HG03575 (cell line): ENCODE results near the gene OR5B2.
"Not testable (repeated sequence)": the region's sequence is repeated elsewhere in the genome, so short reads cannot be mapped to it uniquely, and the experiment has no call there.

Experiments
- ATAC-seq: cut with Tn5 transposase; IDR thresholded peaks from one replicate; pipeline ENCODE4 v1.9.1; 2021; ENCODE audit not compliant: unreplicated experiment, insufficient number of reproducible peaks, low FRiP score; ENCODE audit errors: extremely low read depth

Gene OR5B2

DNA sequence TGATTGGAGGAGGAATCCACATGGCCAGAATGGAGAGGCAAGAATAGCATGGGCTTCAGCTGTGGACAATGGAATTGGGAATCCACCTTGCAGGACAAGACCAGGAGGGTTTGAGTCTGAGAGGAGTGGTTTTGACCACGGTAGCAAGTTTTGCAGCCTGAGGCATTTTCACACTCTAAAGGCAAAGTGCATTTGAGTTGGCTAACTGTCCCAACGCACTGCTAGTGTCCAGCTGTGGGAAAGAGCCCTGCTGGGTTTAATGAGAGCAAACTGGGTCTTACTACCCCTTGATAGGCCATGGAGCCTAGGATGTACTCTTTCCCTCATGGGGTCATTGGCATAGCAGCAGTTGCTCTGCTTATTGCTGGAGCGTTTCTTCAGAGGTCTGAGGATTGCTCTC is at the start of gene OR5B2:
TSS of gene OR5B2 (minus strand) at position 101 of the 400 bp plus-strand sequence. CDS start 4,860 bp downstream, outside the sequence.
- no peak for ATAC-seq

DNA sequence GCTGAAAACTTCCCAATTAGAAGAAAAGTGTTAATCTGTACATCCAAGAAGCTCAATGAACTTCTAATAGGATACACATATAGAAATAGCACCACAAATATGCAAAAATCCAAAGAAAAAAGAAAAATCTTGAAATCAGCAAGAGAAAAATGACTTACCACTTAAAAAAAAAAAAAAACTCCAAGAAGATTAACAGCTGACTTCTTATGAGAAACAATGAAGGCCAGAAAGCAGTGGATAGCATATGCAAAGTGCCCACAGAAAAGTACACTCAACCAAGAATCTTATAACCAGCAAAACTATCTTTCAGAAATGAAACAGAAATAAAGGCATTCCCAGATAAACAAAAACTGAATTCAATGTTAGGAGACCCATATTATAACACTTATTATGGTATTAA is 44.0 kb upstream of the OR5B2 start:
- no peak for ATAC-seq

DNA sequence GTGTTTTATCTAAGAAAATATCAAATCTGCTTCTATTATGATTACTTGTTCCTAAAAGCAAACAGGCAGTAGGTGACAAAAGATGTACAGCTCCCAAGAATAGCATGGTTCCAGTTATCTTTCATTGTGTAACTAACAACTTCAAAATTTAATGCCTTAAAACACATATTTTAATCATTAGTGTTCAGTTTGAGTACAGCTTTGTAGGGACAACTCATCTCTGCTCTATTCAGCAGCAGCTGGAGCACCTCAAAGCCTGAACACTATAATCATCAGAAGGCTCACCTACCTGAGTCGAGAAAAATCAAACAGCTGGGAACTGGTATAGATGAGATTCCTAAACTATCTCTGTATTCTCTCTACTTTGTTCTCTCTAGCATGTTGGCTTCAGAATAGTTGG is 38.4 kb upstream of the OR5B2 start:
- ATAC-seq = no peak

DNA sequence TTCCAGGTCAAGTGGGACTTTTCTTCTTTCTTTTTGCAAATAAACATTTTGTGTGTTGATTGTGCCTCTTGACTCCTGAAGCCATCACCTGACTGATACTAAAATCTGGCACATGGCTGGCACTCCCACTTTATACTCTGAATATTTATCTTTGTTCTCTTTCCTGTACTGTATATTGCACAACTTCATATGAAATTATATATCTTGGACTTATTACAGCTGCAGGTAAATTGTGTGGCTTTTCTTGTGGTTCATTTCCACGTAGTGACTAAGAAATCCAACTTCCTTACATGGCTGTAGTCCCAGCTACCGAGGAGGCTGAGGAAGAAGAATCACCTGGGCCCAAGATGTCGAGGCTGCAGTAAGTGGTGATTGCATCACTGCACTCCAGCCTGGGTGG is 37.8 kb upstream of the OR5B2 start:
- ATAC-seq = no peak

DNA sequence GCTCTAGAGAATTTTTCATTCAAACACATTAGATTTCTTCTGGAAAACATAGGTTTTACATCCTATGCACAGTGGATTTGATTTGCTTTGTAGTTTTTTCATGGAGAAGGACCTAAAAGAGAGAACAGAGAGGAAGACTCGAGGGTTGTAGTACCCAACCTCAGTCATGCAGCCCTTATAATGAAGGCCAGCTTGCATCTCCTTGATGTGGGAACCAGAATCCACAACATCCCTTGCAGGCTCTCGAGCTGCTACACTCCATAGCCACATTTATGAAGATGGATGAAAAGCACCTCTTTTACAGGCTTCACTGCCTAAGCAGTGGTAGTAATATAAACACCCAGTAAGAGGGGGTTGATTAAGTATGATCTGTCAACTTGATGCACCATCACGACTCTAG is 23.7 kb upstream of the OR5B2 start:
- no peak for ATAC-seq

DNA sequence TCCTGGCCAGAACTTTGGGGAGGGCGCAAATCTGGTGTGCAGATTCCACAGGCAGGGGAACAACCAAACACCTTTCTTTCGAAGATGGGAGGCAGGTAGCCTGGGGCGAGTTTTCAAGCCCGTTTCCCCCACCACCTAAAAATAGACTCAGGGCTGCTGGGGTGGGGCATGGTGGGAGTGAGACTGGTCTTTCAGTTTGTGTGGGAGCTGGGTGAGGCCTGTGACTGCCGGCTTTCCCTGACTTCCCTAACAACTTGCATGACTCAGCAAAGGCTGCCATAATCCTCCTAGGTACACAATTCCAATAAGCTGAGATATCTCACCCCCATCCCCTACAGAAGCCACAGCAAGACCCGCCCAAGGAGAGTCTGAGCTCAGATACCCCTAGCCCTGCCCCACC is 18.4 kb upstream of the OR5B2 start:
- ATAC-seq = no peak

DNA sequence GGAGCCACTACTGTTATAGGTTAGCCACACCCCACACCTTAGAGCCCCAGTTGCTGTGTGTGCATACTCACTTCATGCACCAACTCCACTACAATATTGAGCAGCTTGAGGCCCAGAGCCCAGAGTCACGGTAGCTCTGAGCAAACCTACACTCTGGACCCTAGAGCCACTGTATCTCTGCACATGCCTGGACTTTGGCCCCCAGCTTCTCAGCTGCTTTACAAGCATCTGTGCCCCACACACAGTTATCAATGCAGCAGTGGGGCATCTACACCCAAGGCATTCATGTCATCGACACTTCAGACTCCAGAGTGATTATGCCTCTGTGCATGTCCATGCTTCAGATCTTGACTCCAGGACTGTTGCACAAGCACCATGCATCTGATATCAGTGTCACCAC is 16.4 kb upstream of the OR5B2 start:
- ATAC-seq = no peak

DNA sequence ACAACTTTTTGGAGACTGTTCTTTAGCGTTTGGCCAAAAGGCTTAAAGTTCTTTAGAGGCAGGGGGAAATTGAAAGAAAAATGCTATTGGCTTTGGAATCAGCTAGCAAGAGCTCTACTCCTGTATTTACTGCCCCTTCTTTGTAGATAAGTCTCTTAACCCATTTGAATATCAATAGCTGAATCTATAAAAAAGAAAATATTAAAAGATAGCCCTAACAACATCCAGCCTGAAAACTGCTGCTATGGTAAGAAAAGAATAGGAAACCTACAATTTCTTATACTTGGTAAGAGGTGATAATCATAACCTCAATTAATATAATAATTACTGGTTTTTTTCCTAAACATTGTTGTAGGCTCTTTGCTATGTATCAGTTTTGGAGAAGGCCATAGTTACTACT is 14.2 kb upstream of the OR5B2 start, which contains the start of gene OR5B12:
TSS of gene OR5B12 (minus strand) at position 101 of the 400 bp plus-strand sequence. CDS start 2,085 bp downstream, outside the sequence.
- no peak for ATAC-seq

DNA sequence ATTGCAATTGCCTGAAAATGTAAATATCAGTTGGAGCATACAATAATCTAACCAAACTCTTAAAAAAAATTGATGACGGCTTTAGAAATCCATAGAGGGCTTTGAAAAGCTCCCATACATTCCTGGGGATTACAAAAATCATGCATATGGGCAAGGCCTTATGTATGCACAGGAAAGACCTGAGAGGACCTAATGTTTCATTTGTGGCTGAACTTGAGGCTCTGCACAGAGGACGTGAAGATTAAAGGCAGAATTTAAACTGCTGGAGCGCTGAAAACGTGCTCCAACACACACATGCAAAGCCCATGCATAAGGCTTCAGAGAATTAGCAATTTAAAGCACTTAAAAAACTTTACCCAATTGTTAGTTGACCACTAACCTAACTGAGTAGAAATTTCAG is 10.6 kb upstream of the OR5B2 start:
- ATAC-seq = no peak

DNA sequence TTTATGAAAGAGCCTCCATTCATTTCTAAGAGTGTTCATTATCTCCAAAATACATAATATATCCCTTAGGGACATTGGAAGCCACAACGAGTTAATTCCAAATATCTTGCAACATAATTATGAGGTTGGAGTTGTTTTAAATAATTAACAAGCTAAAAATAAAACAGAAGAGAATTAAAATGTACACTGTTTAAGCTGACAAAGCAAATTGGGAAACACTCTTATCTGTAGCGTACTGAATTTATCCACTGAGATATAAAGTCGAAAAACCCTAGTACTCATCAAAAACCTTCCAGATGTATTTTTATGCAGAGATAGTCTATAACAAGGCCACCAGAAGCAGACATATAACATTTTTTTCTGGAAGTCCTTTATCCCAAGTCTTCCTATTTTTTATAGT is 6.3 kb upstream of the OR5B2 start:
- no peak for ATAC-seq

DNA sequence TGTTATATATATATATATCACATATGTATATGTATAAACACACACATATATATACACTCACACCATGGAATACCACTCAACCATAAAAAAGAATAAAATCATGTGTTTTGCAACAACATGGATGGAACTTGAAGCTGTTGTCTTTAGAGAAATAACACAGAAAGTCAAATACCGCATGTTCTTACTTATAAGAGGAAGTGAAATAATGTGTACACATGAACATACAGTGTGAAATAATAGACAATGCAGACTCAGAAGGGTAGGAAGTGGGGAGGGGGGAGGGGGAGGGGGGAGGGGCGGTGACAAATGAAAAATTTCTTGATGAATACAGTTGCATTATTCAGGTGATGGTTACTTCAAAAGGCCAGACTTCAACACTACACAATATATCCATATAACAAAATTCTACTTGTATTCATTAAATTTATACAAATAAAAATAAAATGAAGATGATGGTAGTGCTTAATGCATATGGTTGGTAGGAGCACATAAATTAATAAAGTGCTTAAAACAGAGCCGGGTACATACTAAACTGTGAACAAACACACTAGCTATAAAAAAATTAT is 5.8 kb upstream of the OR5B2 start:
- no peak for ATAC-seq

DNA sequence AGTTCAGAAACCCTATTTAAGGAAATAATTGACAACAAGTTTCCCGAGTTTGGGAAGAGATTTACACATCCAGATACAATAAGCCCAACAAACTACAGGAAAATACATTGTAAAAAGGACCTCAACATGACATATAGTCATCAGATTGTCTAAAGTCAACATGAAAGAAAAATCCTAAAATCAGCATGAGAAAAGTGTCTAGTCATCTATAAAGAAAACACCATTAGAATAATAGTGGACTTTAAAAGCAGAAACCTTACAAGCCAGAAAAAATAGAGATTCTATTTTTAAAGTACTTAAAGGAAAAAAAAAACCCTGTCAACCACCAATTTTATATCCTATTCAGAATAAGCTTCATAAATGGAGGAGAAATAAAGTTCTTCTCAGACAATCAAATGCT is 1.4 kb upstream of the OR5B2 start:
- no peak for ATAC-seq

DNA sequence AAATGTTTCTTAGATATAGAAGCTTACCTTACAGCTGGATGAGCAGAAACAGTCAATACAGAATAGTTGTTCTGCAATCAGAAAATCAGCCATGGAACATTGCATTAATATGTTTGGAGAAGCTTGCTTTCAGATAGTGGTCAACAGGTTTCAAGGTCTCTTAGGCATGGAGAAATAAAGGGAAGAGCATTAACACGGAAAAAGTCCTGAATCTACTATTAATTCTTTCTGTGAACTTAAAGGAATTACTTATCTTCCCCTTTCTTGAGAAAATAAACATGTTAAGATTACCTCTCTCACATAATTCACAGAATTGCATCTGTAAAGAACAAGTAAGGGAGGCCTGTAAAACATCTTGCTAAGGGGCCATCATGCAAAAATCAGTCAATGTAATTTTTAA is 21.1 kb downstream of the OR5B2 start, which contains the start of gene OR5B3:
TSS of gene OR5B3 (minus strand) at position 101 of the 400 bp plus-strand sequence. CDS start 3,465 bp downstream, outside the sequence.
- no peak for ATAC-seq

DNA sequence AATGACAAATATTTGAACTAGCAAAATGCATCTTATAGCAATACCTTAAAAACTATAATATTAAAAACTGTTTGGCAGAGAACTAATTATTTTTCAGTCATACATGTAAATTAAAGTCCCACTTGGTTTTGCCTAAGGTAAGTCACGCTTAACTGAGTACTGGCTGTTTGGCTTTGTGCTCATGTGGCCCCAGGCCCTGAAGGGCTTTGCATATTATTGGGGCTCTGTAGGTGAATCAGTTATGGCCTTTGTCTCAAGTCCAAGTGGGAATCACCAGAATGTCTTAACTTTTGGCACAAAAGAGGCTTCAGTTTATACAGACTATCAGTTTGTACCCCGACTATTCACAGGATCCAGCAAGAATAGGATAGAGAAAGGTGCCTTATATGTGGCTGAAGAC is 28.3 kb downstream of the OR5B2 start:
- ATAC-seq = not testable (repeated sequence)

DNA sequence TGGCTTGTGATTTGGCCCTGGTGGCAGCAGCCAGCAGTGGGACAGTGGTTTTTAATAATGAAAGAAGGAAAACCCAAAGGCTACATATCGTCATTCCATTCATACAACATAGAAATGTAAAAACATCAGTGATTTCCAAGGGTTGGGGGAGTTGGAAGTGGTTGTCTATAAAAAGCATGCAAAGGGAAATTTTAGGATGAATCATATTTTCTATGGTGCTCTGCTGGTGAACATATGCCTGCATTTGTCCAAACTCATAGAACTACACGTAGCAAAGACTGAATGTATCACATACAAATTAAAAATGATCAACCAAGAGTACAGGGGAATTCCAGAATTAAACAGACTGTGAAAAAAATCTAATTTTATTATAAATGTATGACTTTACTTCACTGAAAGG is 32.3 kb downstream of the OR5B2 start:
- ATAC-seq = no peak

DNA sequence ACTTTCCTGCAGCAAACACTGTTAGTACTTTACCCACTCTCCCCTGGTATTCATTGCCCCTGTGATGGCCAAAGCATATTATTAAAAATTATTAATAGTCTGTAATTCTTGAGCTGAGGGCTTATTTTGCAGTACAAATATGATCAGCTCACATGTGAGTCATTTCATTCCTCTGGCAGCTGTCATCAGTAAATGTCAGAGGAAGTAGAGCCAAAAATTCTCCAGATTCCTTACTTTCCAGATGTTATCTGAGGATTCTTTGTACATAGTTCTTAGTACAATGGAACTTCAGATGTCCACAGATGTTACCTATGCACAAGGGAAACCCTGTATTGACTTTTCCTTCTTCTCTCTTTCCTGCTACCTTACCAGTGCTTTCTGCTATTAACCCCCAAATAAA is 33.7 kb downstream of the OR5B2 start:
- no peak for ATAC-seq

DNA sequence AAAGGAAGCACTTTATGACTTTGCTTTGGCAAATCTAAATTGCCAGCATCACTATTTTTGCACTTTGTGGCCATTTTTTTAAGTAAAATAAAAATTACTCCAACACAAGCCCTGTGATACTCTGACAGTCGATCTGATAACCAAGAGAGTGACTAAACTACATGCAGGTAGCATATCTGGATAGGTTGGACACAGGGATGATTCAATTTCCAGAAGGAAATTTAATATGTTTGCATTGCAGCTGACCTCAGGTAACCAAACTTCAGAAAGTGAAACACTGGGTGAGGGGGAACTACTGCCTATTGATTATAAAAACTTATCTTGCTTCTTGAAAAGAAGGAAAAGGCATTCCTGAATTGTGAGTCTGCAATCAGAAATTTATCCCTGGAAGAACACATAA is 35.2 kb downstream of the OR5B2 start:
- no peak for ATAC-seq

DNA sequence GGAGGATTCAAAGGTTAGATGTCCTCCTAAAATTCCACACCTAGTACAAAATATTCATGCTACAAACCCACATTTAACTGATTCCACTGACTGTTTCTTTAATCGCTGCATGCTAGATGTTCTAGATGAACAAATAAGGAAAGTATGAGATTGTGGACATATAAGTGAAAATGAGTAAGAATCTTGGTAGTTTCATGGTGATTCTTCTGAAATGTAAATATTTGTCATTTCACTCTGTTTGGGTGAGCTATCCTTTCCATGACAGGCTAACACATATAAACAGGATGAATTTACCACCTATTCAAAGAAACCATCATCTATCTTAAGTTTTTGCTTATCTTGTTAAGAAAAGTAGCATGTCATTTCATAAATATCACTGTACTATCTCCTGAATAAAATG is 36.0 kb downstream of the OR5B2 start:
- no peak for ATAC-seq

DNA sequence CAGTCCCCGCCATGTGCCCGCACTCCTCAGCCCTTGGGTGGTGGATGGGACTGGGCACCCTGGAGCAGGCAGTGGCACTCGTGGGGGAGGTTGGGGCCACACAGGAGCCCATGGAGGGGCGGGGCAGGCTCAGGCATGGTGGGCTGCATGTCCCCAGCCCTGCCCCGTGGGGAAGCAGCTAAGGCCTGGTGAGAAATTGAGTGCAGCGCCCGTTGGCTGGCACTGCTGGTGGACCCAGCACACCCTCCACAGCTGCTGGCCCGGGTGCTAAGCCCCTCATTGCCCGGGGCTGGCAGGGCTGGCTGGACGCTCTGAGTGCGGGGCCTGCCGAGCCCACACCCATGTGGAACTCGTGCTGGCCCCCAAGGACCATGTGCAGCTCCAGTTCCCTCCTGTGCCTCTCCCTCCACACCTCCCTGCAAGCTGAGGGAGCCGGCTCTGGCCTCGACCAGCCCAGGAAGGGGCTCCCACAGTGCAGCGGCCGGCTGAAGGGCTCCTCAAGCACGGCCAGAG is 37.3 kb downstream of the OR5B2 start:
- no peak for ATAC-seq
